GM19099 (cell line): ENCODE measurements around the gene MYMX.

Experiments used
- POLR2A ChIP-seq: IDR thresholded peaks from 3 replicates; pipeline ENCODE4 v1.6.1; 2011; ENCODE audit warnings: low read depth; ENCODE audit not compliant: insufficient read length; ENCODE audit errors: extremely low read depth

MYMX gene

DNA sequence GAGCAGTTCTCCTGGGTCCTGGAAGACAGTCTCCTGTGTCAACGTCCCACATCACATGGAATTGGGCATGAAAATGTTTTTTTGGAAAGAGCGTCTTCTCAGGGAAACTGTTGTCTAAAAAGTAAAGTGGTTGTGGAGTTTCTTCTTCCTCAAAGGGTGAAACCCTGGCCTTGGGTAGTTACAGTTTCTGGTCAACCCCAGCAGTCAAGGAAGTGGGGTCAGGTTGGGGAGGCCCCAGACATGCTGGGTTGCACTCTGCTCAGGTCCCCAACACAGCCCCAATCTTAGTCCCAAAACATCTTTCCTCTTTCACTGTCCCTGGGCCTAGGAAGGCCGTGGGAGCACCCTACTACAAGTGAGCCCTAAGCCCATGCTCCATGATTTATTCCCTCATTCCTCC lies 49.6 kb downstream of the MYMX start:
- TF ChIP-seq POLR2A: peak; percentile 33

DNA sequence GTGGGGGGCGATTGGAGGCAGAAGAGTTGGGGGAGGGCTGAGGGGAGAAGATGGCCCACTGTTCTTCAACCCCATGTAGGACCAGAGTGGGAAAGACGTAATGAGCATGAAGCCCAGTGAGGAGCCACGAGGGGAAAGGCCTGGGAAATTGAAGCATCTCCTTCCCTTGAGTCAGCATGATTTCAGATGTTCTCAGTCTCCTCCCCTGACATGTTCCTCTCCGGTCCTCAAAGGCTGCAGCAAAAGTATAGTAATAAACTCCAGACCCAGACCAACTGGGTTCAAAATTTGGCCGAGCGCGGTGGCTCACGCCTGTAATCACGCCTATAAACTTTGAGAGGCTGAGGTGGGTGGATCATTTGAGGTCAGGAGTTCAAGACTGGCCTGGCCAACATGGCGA lies 50.5 kb downstream of the MYMX start:
- TF ChIP-seq POLR2A: no peak
